GM19239 (cell line): ENCODE results near the gene PPP2R2D.

ENCODE experiments used
- DNase-seq: peaks from one replicate; pipeline ENCODE4 v3.0.0; 2011; ENCODE audit warnings: low spot score; ENCODE audit not compliant: insufficient read length
- FAIRE-seq: peaks from 2 replicates; lab custom pipeline; 2011; peaks lifted over from hg19 to GRCh38; lab: Jason Lieb, UNC

Gene PPP2R2D

GRCh38 chr10:131885391-131886165, 15.2 kb upstream of the PPP2R2D start:
- DNase-seq, result peak; percentile 82

GRCh38 chr10:131886237-131886636, 14.6 kb upstream of the PPP2R2D start:
- FAIRE-seq (no peak), DNase-seq (no peak)

More at GRCh38 chr10:131885391-131886165, 15.2 kb upstream of the PPP2R2D start:
- FAIRE-seq, result no peak

GRCh38 chr10:131888186-131888604, 12.6 kb upstream of the PPP2R2D start:
- FAIRE-seq (no peak), DNase-seq (no peak)

- FAIRE-seq (no peak), DNase-seq (no peak)
Observed at GRCh38 chr10:131889755-131890154, 11.1 kb upstream of the PPP2R2D start.

GRCh38 chr10:131890276-131891195, 10.3 kb upstream of the PPP2R2D start:
- DNase-seq, result no peak
- FAIRE-seq, result no peak

- no peak for DNase-seq
- no peak for FAIRE-seq
Observed at GRCh38 chr10:131891196-131891928, 9.4 kb upstream of the PPP2R2D start.

- DNase-seq, result no peak
- FAIRE-seq, result no peak
Observed at GRCh38 chr10:131891929-131892805, 8.6 kb upstream of the PPP2R2D start.

- FAIRE-seq (no peak), DNase-seq (no peak)
Observed at GRCh38 chr10:131892806-131893675, 7.8 kb upstream of the PPP2R2D start.

GRCh38 chr10:131895116-131895515, 5.7 kb upstream of the PPP2R2D start:
- no peak for FAIRE-seq
- DNase-seq, result no peak

- DNase-seq (no peak), FAIRE-seq (no peak)
Observed at GRCh38 chr10:131896403-131896802, 4.4 kb upstream of the PPP2R2D start.

GRCh38 chr10:131897297-131897899, 3.4 kb upstream of the PPP2R2D start:
- FAIRE-seq, result no peak
- DNase-seq, result no peak

- no peak for FAIRE-seq
- DNase-seq, result no peak
Observed at GRCh38 chr10:131898061-131898460, 2.7 kb upstream of the PPP2R2D start.

GRCh38 chr10:131898713-131899112, 2.1 kb upstream of the PPP2R2D start:
- no peak for DNase-seq
- FAIRE-seq, result no peak

GRCh38 chr10:131899116-131899690, 1.6 kb upstream of the PPP2R2D start:
- FAIRE-seq, result no peak
- no peak for DNase-seq

GRCh38 chr10:131899695-131900349, 986 bp upstream of the PPP2R2D start:
- DNase-seq, result no peak
- no peak for FAIRE-seq

GRCh38 chr10:131901181-131901829, 497 bp downstream of the PPP2R2D start:
- no peak for FAIRE-seq
- peak; percentile 45 for DNase-seq

GRCh38 chr10:131902211-131902610, 1.4 kb downstream of the PPP2R2D start:
- FAIRE-seq, result no peak
- DNase-seq, result no peak
